HG03135 (cell line): ENCODE measurements around the gene NKD1.
"Not testable (repeated sequence)": the region's sequence is repeated elsewhere in the genome, so short reads cannot be mapped to it uniquely, and the experiment has no call there.

ENCODE experiments used
- ATAC-seq: cut with Tn5 transposase; IDR thresholded peaks from one replicate; pipeline ENCODE4 v1.9.1; 2021; ENCODE audit warnings: mild to moderate bottlenecking, moderate library complexity; ENCODE audit not compliant: unreplicated experiment

NKD1 gene

GRCh38 chr16:50519602-50520001 lies 28.6 kb upstream of the NKD1 start:
- no peak for ATAC-seq

GRCh38 chr16:50520451-50521245 lies 27.5 kb upstream of the NKD1 start:
- ATAC-seq, result no peak

DNA sequence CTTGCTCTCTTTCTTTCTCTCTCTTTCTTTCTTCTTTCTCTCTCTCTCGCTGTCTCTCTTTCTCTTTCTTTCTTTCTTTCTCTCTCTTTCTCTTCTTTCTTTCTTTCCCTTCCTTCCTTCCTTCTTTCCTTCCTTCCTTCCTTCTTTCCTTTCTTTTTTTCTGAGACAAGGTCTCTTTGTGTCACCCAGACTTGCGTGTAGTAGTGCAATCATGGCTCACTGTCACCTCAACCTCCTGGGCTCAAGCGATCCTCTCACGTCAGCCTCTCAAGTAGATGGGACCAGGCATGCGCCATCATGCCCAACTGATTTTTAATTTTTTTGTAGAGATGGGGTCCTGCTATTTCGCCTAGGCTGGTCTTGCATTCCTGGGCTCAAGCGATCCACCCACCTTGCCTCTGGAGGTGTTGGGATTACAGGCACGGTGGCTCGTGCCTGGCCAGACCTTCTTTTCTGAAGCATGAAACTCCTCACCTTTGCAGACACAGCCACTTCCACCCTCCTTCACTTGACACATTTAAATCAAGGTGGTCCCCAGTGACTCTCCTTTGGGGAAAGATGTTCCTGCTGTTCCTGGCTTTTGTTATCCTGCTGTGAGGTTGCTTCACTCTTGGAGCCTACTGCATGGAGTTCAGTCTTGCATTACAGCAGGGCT lies 26.8 kb upstream of the NKD1 start:
- ATAC-seq, result no peak

DNA sequence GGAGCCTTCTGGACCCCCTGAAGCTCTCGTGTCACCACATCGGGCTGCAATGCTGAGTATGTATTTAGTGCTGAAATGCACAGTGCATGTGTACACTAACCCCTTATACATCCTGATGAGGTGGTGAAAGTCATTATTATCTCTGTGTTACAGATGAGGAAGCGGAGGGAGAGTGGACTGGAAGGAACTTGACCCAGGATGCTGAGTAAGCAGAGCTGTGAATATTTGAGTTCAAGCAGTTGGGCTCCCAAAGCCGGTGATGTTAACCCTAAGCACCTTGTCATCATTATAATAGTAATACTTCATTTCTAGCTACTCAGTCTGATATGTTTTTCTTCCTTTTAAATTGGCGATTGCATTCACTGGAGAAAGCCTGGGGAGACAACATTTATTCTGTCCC lies 25.9 kb upstream of the NKD1 start:
- no peak for ATAC-seq

- no peak for ATAC-seq
Measured at GRCh38 chr16:50523710-50524109, 24.5 kb upstream of the NKD1 start.

DNA sequence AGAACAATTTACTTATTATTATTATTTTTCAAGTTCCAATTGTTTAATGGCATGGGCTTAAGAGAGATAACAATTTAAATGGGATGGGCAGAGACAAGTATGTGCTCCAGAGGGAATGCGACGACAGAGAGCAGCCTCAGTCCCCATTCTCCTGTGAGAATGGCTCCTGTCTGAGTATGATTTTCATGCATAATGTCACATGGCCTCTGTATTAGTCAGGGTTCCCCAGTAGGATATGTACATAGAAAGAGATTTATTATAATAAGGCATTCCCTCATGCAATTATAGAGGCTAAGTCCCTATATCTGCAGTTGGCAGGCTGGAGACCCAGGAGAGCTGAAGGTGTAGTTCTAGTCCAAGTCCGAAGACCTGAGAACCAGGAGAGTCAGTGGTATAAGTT lies 22.9 kb upstream of the NKD1 start:
- no peak for ATAC-seq

GRCh38 chr16:50525716-50526115 lies 22.5 kb upstream of the NKD1 start:
- ATAC-seq, result no peak

DNA sequence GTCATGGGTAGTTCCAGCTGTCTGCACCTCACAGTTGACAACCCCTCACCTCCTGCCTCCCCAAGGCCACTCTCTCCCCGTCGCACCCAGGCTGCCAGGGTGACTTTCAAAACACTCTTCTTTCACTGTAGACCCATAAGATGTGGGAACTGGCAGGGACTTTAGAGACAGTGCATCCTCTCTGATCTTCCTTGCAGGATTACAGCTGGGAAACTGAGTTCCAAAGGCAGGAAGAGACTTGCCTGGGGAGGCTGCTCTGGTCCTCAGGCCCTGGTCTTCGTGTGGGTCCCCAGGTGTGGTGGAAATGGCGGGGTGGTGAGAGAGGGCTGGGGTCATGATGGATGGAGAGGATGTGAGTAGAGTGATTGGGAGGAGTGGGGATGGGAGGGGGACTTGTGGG lies 21.9 kb upstream of the NKD1 start:
- ATAC-seq, result no peak

DNA sequence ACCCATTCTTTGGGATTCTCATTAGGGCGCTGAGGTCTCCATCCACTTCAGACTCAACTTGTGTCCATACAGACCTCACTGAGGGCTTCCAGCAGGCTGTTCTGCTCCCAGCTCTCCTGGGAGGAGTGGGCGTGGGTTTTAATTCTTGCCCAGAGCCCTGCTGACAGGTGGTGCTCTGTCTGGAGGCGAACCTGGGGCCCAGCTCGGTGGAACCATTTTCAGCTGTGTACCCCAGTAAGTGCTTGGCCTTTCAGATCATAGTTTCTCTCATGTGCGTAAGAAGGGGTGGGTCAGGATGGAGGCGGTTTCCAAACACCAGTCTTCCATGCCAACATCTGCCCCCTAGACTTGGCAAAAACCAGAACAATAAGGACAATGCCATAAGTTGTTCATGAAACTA lies 21.4 kb upstream of the NKD1 start:
- no peak for ATAC-seq

- no peak for ATAC-seq
Measured at GRCh38 chr16:50528820-50529219, 19.4 kb upstream of the NKD1 start.

- no peak for ATAC-seq
Measured at GRCh38 chr16:50529334-50529733, 18.9 kb upstream of the NKD1 start.

DNA sequence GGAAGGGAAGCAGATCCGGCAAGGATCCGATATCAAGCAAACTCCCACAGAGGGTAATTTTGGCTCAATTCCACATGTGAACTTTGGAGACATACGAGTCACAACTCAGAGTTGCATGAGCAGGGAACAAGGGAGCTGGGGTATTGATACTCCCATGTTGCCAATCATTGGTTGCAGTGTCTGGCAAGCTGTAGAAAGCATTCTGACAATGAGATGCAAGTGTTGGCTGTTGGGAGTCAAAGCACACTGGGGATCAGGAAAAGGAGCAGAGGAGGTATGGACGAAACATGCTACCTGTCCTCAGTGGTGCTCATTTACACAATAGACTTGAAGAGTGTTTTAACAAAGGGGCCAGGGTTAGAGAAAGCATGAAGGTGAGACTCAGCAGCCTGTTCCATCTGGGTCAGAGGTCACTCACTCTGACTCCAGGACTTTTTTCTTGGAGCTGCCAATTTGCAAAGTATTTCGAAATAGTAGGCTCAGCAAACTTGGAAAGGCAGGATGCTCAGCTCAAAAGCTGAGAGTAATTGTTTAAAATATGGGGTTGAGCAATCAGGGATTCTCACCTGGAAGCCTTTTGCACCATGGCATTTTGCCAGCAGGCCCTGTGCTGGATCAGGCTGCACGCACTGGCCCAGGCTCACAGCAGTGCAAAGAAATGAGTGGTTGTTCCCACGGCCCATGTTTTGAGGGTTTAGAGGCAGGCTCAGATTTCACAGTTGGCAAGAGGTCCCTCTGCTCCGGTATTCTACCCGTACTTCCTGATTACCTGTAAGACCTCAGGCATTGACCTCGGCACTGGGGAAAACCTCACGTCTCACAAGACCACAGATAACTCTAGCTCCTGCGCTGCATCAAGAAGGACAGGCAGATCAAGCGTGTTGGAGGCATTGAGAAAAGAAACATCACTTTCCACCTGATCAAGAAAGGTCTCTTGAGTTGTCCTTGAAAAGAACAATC lies 17.6 kb upstream of the NKD1 start:
- no peak for ATAC-seq

GRCh38 chr16:50531359-50531758 lies 16.8 kb upstream of the NKD1 start:
- ATAC-seq, result no peak

- ATAC-seq, result no peak
Measured at GRCh38 chr16:50531901-50532300, 16.3 kb upstream of the NKD1 start.

DNA sequence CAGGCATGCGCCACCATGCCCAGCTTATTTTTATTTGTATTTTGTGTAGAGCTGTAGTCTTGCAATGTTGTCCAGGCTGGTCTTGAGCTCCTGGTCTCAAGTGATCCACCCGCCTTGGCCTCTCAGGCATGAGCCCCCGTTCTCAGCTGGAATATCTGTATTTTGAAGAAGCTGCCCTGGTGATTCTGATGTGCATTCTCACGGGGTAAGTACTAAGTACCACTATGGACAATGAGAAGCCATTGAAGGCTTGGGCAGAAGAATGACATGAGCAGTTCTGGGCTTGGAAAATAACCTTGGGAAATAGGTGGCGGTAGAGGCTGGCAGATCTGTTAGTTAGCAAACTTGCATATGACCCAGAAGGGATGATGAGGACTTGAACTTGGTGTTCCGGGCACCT lies 15.6 kb upstream of the NKD1 start:
- no peak for ATAC-seq

DNA sequence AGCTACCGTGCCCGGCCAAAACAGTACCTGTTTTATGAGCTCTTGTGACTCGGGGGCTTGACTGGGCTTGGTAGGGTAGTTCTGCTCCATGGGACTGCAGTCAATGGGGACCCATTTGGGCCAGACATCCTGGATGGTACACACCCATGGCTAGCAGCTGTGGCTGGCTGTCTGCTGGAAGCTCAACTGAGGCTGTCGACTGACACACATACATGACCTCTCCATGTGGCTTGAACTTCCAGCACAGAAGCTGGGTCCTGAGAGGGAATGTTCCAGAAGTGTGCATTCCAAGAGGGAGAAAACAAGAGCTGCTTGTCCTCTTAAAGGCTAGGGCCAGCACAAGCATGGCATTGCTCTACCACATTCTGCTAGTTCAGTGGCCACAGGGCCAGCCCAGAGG lies 14.9 kb upstream of the NKD1 start:
- no peak for ATAC-seq

DNA sequence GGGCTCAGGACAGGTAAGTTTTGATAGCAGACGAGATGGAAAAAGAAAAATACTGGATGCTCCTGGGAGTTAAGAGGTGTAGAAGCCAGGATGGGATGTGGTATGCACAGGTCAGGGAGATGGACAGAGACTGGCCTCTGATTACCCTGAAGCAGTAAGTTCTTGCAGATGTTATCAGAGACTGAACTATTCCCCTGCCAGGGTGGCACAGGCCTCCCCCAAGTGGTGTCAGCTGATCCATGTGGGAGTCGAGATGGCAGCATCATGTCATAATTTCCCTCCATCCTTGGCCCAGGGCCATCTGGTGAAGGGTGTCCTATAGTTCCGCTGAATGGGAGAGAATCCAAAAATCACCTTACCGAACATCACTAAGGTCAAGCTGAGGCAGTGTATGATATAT lies 14.1 kb upstream of the NKD1 start:
- ATAC-seq, result no peak

- ATAC-seq, result no peak
Measured at GRCh38 chr16:50534556-50534955, 13.6 kb upstream of the NKD1 start.

GRCh38 chr16:50534958-50535357 lies 13.2 kb upstream of the NKD1 start:
- ATAC-seq, result no peak

DNA sequence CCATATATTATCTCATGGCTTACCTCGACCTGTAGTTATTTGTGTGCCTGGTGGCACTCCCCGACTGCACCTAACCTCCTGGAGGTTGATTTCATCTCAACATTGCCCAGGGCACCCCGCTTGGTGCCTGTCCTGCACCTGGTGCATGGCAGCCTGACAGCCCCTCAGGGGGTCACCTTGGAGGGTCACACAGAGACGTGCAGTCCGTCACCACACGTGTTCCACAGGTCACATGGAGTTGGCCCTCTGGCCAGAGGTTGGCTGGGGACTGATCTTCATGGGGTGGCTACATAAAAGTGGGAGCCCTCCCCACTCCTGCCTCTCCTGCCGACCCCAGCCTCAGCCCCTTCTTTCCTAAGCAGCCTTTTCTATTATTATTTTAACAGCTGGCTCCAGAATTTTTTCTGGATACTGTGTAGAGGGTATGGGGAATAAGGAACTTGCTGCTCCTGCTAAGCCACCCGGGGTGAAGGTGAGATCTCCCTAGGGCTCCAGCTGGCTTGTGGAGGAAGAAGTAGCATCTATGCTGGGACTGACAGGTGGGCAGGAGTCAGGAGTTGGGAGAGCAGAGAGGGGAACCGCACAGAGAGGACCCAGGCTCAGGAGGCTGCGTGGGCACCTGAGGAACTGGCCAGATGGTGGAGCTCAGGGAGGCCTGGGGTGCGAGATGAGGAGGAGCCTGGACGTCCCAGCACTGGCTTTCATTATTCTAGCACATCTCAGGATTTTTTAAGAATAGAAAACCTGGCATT lies 12.5 kb upstream of the NKD1 start:
- no peak for ATAC-seq

GRCh38 chr16:50536258-50536645 lies 11.9 kb upstream of the NKD1 start:
- not testable (repeated sequence) for ATAC-seq
